NCI-H2227 (cell line): ENCODE measurements around the gene SPC25.
"Not testable (repeated sequence)": the region's sequence is repeated elsewhere in the genome, so short reads cannot be mapped to it uniquely, and the experiment has no call there.

Source experiments
- DNase-seq: peaks from one replicate; lab custom pipeline; 2025; ENCODE audit not compliant: unreplicated experiment; lab: John Stamatoyannopoulos, UW

SPC25 gene, protein sequence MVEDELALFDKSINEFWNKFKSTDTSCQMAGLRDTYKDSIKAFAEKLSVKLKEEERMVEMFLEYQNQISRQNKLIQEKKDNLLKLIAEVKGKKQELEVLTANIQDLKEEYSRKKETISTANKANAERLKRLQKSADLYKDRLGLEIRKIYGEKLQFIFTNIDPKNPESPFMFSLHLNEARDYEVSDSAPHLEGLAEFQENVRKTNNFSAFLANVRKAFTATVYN

DNA sequence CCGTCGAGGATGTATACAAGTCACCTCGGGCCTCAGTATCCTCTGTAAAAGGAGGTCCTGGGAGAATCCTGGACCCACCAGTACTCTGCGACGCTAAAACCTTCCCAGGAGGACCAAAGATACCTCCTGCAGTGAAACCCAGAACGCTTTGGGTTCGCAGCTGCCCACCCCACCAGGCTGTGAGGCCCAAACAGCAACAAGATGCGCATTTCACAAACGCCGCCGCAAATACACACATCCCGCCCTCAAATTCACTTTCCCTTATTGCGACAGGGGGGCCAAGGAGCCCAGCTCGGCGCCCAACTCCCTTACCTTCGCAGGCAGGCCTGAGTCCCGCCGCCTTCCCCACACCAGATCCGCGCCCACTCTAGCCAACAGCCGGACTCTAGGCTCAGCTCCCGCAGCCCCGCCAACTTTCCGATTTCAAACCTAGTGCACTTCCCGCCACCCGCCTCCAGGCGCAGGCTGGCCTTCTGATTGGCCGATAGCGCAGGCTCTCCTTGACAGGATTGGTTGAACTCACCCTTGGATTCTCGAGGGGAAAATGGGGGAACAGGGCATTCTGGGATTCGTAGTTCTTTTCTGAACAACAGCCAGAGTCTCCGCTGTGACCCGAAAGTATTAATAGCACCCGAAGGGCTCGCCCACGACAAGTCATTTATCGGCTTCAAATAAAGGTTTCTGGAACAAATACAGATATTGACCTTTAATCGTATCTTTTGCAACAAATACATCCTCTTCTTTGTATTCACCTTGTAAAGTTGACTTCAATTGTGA is at the start of gene SPC25:
SPC25 (minus strand) TSS at position 425 of the 777 bp plus-strand sequence. CDS start 911 bp downstream, outside the sequence.
- peak; percentile 98 for DNase-seq

DNA sequence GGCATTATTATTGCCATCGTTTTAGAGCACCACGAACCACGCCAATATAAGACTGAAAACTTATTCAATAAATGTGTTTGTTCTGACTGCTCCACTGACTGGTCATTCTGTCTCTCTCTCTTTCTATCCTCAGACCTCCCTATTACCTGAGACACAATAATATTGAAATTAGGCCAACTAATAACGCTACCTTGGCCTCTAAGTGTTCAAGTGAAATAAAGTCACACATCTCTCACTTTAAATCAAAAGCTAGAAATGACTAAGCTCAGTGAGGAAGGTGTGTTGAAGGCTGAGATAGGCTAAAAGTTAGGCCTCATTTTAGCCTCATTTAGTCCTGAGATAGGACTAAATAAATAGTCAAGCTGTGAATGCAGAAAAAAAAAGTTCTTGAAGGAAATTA is 49.7 kb upstream of the SPC25 start:
- DNase-seq = no peak

DNA sequence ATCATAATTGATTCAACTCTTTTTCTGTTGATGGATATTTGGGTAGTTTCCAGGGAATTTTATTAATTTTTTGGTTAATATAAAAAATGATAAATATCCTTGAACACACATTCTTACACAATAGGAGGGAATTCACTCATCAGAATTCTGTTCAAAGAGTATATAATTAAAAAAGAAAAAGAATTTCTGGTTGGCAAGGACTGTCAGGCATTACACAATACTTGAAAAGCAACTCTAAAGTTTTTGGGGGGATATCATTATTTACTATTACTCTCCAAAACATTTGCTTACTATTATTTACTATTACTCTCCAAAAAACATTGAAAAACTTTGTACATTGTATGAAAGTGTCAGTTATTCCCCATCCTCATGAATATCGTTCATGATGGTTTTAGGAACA is 48.8 kb upstream of the SPC25 start:
- DNase-seq = no peak

DNA sequence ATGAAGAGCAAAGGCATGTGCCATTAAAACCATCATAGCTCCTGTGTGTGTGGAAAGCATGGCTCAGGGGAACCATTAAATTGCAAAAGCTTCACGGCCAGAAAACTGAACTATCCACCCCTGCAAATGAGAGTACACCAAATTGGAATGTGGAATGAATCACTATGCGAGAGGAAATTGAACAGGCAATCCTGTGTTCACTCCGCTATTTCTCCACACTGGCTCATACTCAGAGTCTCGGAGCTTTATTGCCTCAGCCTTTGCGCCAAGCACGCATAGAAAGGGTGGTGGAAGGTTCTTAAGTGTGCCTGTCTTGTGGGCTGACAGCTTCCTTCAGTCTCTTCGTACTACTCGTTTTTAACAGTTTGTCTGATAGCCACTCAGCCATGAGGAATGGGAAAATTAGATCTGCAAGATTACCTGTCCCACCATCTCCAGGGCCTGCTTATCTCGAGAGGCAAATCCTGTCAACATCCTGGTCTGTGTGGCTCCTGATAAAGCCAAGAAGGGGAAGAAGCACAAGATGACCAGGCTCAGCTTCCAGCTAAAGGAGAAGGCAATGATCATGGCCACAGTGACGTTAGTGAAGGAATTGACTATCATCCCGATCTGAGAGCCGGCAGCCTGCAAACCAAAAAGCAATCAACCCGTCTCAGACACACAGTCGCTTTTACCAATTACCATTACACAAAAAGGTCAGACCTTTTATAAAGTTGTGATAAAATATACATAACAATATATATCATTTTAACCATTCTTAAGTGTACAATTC is 45.8 kb upstream of the SPC25 start:
- no peak for DNase-seq

DNA sequence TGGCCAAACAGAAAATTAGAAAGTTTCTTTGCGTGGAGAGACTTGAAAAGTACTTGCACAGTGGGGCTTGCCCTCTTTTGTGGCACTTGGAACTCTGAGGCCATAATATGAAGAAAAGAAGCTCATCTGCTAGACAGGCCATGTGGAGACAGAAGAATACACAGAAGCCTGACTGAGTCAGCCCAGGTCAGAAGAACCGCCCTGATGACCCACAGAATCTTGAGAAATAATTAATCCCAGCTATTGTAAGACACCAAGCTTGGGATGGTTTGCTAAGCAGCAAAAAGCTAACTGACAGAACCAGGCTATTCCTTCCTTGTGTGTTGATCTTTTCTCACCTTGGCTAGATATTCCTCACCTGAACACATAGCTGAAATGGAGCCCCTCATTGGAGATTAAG is 44.6 kb upstream of the SPC25 start:
- DNase-seq = no peak

DNA sequence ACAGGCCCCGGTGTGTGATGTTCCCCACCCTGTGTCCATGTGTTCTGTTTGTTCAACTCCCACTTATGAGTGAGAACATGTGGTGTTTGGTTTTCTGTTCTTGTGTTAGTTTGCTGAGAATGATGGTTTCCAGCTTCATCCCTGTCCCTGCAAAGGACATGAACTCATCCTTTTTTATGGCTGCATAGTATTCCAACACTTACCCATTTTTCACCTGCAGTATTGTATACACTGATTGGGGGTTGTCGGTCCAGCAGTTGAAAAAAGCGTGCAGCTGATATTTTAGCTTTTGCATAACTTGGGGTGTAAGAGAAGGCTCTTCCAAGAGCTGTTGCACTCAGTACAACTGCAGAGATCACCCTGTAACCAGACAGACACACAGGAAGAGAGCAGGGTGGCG is 41.9 kb upstream of the SPC25 start:
- not testable (repeated sequence) for DNase-seq

DNA sequence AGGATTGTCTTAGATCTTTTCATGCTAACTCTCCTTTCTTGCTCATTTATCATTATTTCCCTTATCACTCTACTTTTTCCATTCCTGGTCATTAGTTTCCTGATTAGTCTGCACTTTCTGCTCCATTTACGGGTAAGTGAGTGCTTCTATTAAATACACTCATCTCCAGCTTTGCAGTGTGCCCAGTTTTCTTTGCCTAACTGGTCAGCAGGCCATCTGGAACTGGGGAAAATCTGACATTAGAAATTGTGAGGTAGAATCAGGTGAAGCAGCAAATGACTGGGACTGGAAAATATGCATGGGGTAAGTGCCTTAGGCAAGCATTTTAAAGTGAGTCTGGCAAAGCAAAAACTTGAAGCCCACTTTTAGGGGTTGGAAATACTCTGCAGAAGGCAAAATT is 40.0 kb upstream of the SPC25 start:
- DNase-seq = no peak

DNA sequence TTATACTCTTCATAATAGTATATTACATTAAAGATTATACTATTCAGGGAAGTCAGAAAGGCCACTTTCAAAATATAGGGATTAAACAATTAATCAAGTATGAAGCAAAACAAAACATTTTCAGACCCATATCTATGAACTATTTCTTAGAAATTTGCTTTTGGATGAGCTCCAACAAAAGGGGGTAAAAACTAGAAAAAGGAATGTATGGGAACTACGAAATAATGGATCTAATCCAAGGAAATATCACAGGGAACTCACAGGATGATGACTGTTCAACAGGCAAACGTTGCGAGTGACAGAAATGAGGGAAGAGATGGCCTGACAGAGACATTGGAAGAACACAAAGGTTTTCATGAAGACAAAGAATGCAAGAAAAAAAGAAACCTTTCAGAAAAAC is 38.8 kb upstream of the SPC25 start:
- DNase-seq = no peak

DNA sequence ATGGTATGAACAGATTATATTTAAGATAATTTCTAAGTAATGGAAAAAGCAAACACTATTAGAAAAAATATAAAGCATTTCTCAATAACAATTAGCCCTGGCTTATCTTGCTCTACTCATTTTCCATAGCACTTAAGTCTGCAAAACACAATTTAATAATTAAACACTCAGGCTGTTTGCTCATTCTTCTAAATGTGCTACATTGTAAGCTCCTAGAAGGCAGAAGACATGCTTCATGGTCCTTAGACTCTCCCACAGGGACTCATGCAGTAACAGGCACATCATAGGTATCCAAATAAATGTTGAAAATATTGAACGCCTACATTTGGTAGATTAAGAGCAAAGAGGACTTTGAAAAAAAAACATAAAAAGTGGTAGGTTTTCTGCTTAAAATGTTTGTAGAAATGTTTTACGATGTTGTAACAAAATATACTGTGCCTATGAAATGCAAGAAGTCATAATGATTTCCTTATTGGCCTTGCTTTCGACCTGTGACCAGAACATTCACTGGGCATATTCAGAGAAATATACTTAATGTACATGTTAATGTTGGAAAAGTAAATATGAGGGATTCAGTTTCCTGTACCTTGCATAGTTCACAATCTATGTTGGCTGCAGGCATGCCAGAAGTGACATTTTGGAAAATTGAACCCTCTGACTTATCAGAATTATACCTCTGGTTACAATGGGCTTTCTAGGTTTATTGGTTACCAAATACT is 38.0 kb upstream of the SPC25 start:
- DNase-seq = no peak

DNA sequence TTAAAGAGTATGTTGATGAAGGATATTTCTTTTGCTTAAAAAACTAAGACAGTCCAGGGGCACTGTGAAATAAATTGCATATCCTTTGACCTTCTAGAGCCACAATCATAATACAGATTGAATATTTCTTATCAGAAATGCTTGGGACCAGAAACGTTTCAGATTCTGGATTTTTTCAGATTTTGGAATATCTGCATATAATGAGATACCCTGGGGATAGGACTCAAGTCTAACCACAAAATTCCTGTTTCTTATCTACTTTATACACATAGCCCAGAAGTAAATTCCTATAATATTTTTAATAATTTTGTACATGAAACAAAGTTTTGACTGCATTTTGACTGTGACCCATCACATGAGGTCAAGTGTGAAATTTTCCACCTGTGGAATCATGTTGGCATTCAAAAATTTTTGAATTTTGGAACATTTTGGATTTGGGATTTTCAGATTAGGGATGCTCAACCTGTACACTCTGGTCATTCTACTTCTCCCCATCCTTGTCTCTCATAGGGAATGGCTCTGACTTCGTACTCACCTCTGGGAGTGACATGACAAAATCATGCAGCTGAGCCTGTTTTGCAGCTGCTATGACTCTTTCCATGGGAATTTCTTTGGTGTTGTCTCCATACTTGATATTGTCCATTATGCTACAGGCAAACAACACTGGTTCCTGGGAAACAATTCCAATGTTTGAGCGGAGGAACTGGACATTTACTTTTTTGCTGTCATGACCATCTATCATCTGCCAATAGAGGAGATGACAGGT is 36.6 kb upstream of the SPC25 start:
- DNase-seq = no peak

DNA sequence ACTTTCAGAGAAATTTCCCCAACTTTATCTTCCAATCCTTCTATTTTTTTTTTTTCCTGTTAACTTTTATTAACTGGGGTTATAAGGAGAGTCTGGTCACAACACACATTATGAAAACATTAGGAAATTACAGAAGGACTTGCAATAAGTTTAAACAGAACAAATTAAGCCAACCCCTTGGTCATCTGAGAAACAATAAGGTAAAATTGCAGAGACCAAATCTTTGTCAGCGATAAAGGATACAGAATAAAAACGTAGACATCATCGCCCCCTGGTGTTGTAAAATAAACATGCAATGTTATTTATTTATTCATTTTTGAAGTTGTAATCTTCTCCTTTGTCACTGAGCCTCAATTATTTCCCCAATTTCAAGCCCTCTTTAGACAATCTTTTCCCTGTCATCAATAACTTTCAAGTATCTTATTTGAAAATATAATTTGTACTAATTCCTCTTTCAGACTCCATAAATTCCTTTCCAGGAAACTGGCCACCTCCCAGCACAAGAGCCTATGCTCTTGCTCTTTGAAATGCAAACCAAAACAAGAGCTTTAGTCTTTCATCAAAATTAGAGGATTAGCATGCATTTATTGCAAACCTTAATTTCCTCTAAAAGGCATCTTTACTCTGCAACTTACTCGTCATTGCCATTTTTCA is 30.4 kb upstream of the SPC25 start:
- peak; percentile 71 for DNase-seq

DNA sequence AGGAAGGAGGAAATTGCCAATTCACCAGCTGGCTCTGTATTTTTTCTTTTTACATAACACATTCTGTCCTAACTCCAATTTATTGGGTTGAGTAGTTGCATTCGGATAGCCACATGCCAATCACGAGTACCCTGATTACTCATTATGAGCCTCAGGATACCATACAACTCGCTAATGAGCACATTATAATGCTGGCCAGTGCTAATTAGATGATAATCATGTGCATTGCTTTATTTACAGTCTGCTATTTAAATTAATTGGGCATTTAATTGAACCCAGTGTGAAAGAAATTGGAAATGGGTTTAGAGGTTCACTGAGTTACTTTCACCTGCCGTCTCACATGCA is 26.1 kb upstream of the SPC25 start:
- DNase-seq = no peak

DNA sequence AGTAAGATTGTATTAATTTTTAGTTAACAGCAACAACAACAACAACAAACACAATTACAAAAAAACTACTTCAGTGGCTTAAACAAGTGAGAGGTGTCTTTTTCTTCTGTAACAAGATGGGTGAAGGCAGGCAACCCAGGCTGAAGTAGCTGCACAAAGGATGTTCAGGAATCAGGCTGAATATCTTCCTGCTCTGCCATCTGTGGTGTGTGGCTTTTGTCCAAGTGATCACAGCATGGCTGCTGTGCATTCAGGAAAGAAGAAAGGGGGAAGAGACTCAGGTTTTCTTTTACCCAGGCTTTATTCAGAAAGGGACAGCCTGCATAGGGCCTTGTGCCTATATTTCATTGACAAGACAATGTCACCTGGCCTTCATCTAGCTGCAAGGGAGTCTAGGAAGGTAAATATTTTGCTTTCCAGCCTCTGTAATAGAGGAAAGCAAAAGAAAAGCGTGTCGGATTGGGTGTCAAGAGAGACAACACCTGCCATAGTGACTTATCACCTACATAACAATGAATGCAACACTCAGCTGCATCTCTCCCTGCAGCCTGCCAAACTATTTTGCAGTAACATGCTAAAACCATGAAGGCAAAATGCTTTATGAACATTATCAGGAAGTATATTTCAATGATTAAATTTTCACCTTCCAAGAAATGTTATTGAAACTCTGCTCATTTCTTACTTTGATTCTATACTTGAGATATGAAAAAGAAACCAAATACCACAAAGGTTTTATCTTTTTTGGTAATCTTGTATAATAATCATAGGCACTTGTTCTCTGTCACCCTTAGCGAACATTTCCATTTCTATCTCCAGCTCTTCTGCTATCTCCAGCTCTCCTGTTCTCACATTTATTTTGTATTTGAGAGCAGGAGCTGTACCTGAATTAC is 25.5 kb upstream of the SPC25 start:
- DNase-seq = no peak

DNA sequence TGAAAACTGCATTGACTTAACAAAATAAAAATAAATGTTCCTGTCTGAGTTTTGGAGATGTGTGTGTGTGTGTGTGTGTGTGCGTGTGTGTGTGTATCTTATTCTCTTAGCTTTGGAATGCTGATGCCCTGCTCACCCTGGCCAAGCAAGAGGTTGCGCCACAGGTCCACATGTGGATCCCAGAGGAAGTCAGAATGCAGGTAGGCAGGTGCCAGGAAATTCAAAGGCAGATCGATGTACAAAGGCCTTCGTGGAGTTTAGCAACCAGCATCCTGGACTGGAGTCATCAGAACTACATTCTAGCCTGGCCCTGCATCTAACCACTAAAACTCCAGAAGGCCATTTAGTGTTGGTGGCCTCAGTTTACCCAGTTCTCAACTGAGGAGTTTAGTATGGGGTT is 23.3 kb upstream of the SPC25 start:
- DNase-seq = peak; percentile 33

DNA sequence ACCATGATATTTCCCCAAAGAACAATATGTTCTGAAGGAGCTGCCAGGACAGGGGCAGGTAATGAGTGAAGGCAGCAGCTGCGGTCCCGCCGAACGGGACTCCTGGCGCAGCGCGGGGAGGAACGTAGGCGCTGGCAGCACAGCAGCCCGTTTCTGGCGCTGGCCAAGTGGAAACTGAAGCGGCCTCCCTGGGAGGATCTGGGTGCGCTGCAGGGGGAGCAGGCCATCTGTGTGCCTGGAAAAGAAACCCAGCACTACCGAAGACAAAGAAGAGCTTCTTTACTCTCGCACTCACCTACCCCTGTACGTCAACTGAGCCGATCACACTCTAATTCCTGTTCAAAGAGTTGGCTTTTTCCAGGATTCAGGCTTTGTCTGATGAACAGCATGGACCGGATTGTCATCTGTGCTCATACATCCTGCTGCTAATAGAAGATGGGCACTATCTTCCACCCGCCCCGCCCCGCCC is 22.7 kb upstream of the SPC25 start:
- DNase-seq = peak; percentile 84

DNA sequence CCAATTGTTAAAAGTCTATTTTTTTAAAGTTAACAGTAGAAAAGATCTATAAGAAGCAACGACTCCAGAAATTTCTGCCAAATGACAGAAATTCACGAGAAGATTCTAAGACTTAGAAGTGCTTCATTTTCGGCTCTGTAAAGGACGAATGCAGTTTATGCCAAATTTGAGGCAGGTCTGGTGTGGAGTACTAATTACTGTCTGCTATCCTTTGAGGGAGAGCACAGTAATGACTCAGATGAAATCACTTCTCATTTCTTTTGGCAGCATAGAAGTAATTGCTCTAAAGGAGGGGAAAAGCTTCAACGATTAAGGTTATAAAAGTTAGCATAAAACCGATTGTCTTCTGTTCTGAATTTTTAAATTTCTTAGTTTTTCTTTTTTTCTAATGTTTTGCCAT is 22.2 kb upstream of the SPC25 start:
- no peak for DNase-seq

DNA sequence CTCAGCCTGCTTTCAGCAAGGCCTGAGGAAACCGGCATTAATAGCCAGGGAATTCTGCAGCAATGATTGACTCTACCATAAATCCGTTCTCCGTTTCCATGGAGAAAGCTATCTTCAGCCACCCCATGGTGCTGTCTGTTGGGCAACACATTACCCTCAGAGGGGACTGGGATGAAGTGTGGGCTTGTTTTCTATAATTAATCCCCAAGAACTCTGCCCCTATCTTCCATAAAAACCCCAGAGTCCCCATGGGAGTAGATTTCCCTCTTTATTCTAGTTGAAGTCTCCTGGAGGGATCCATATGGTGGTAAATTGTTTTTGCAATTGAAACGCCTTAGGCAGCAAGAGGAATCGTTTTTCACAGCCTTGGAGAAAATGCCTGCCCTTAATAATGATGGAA is 20.1 kb upstream of the SPC25 start:
- DNase-seq = peak; percentile 93

DNA sequence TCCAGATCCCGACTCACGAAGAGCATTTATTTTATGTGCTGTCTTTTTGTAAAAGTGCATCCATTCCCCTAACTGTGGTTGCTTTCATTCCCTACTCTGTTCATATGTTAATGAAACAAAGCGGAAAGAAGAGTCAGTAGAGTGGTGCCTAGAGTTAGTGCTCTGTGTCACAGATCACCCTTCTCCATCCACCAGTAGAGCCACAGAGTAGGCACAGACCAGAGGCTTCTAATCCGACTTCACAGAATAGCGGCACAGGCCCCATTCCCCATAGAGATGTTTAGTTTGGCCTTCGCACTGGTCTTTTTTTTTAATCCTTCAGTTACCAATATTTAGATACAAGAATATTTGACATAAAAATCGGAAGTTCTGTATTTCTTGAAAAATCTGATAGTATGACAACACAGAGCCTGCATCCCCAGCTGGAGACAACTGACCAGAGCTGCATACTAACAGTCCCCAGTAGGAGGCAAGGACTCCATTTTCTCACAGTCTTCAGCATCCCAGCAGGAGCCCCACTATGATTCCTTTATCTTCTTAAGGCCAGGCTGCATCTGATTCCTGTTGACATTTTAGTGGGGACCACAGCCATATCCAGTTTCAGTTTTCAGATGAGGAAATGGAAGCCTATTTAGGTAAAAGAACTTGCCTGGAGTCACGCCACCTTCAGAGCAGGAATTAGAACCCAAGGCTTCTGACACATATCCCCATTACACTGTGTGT is 17.9 kb upstream of the SPC25 start:
- no peak for DNase-seq
